AG09319 (cell line): Measurements from ENCODE around the gene DCC.

Experiments
- DNase-seq: peaks from one replicate; pipeline ENCODE4 v3.0.0-alpha.2; 2010; ENCODE audit warnings: low read depth; ENCODE audit errors: extremely low read depth
- CTCF ChIP-seq: IDR thresholded peaks from 2 replicates; pipeline ENCODE4 v1.5.1; 2011; ENCODE audit warnings: low read depth, mild to moderate bottlenecking, inconsistent platforms, low read length, moderate library complexity

Gene DCC

GRCh38 chr18:53056064-53056463 lies 716.1 kb downstream of the DCC start:
- no peak for TF ChIP-seq CTCF
- no peak for DNase-seq

GRCh38 chr18:53070788-53071187 lies 730.8 kb downstream of the DCC start:
- DNase-seq: no peak
- no peak for TF ChIP-seq CTCF

- no peak for TF ChIP-seq CTCF
- no peak for DNase-seq
These were observed 740.7 kb downstream of the DCC start for GRCh38 chr18:53080687-53081086.

GRCh38 chr18:53093636-53094035 lies 753.6 kb downstream of the DCC start:
- TF ChIP-seq CTCF: no peak
- DNase-seq: no peak

GRCh38 chr18:53101536-53102105 lies 761.6 kb downstream of the DCC start:
- no peak for TF ChIP-seq CTCF

GRCh38 chr18:53114441-53114840 lies 774.4 kb downstream of the DCC start:
- TF ChIP-seq CTCF: no peak
- no peak for DNase-seq

More at GRCh38 chr18:53101536-53102105, 761.6 kb downstream of the DCC start:
- DNase-seq: no peak

- no peak for TF ChIP-seq CTCF
- no peak for DNase-seq
These were observed 776.0 kb downstream of the DCC start for GRCh38 chr18:53115876-53116585.
